ENCODE data around the gene R3HDML.

- TF ChIP-seq, protein P1, sequence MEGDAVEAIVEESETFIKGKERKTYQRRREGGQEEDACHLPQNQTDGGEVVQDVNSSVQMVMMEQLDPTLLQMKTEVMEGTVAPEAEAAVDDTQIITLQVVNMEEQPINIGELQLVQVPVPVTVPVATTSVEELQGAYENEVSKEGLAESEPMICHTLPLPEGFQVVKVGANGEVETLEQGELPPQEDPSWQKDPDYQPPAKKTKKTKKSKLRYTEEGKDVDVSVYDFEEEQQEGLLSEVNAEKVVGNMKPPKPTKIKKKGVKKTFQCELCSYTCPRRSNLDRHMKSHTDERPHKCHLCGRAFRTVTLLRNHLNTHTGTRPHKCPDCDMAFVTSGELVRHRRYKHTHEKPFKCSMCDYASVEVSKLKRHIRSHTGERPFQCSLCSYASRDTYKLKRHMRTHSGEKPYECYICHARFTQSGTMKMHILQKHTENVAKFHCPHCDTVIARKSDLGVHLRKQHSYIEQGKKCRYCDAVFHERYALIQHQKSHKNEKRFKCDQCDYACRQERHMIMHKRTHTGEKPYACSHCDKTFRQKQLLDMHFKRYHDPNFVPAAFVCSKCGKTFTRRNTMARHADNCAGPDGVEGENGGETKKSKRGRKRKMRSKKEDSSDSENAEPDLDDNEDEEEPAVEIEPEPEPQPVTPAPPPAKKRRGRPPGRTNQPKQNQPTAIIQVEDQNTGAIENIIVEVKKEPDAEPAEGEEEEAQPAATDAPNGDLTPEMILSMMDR (IDR thresholded peaks at IDR 0.05; ENCODE audit: low read depth, low read length), result no peak
- TF ChIP-seq POLR2A (IDR thresholded peaks at IDR 0.05; ENCODE audit: extremely low read depth, insufficient read length) (no peak), MAX (IDR thresholded peaks at IDR 0.05; ENCODE audit: low read depth, low read length) (no peak)
Measured at GRCh38 chr20:44354979-44355497, 18.2 kb downstream of the R3HDML start.
